Liver (tissue), 3 donors: ENCODE measurements around the gene GALNTL6.

Experiments
- ATF3 ChIP-seq: IDR thresholded peaks from 2 replicates; pipeline ENCODE4 v1.6.1; 2016; ENCODE audit warnings: antibody characterized with exemption
- CTCF ChIP-seq: fragments of 150-350 bp; IDR thresholded peaks from 2 replicates; pipeline ENCODE4 v1.5.1; 2017; ENCODE audit warnings: improper control_type of control experiment, low read depth, low read length; ENCODE audit not compliant: missing input control
- EGR1 ChIP-seq, 2 donors: IDR thresholded peaks; 2 replicates each; pipeline ENCODE4 v1.6.1; 2016 to 2018; ENCODE audit warnings: antibody characterized with exemption in 2 of 2, low read depth in 2 of 2
- GABPA ChIP-seq, 2 donors: IDR thresholded peaks in 1 of 2; conservative IDR thresholded peaks in 1 of 2; 2 replicates each; pipeline ENCODE4 v1.6.1; 2016; ENCODE audit warnings: antibody characterized with exemption in 2 of 2, mild to moderate bottlenecking in 1 of 2, moderate library complexity in 1 of 2
- JUND ChIP-seq, 2 donors: IDR thresholded peaks; 2 replicates each; pipeline ENCODE4 v1.6.1; 2016; ENCODE audit warnings: antibody characterized with exemption in 2 of 2
- RAD21 ChIP-seq, 2 donors: IDR thresholded peaks; 2 replicates each; pipeline ENCODE4 v1.6.1; 2016; ENCODE audit warnings: antibody characterized with exemption in 2 of 2, mild to moderate bottlenecking in 2 of 2
- REST ChIP-seq: IDR thresholded peaks from 2 replicates; pipeline ENCODE4 v1.6.1; 2016; ENCODE audit warnings: antibody characterized with exemption, mild to moderate bottlenecking
- SP1 ChIP-seq: IDR thresholded peaks from 2 replicates; pipeline ENCODE4 v1.6.1; 2018; ENCODE audit warnings: antibody characterized with exemption, mild to moderate bottlenecking
- TAF1 ChIP-seq: conservative IDR thresholded peaks from 2 replicates; pipeline ENCODE4 v1.6.1; 2016; ENCODE audit warnings: antibody characterized with exemption, mild to moderate bottlenecking
- YY1 ChIP-seq: IDR thresholded peaks from 2 replicates; pipeline ENCODE4 v1.6.1; 2016; ENCODE audit warnings: antibody characterized with exemption, mild to moderate bottlenecking
- ZBTB33 ChIP-seq: IDR thresholded peaks from 2 replicates; pipeline ENCODE4 v1.6.1; 2016; ENCODE audit warnings: antibody characterized with exemption
- donor health status: healthy.
- donor health status: healthy.

GRCh38 chr4:172813359-172813923, 1000.2 kb downstream of the GALNTL6 start:
- TF ChIP-seq YY1 (no peak), CTCF (no peak), ATF3 (no peak), TAF1 (no peak), REST (no peak), GABPA (IDR thresholded peaks at IDR 0.05 in 1 of 2, conservative IDR thresholded peaks at IDR 0.05 in 1 of 2) (no peak), EGR1 (IDR thresholded peaks at IDR 0.05; ENCODE audit: low read depth in 2 of 2) (no peak), JUND (IDR thresholded peaks at IDR 0.05) (no peak), RAD21 (IDR thresholded peaks at IDR 0.05) (no peak), SP1 (no peak), ZBTB33 (no peak)
